ENCODE data around the gene CPNE5. TPM values are rescaled to one million over a fixed set of nuclear protein-coding genes. Genes with fewer than 3 reads are reported as not detected.

The CPNE5 gene
- polyA plus RNA-seq, 1 of the 3 experiments (the other 2 are of a cell fraction) = 0.30 TPM

- no peaks in the 10 kb centered on the region for H3K36me3 ChIP-seq (replicated peaks in 1 of 2; ENCODE audit: control insufficient read depth in 1 of 2, insufficient read depth in 2 of 2, low read length in 1 of 2)
- H3F3A ChIP-seq (replicated peaks; ENCODE audit: insufficient read depth) = no peaks in the 10 kb centered on the region
- no peak overlapping the region for H3K4me2 ChIP-seq
- 76% methylated on average over 6 of the region's 6 CpGs for WGBS (ENCODE audit: low lambda C conversion rate)
- no peak overlapping the region for H3K4me3 ChIP-seq (ENCODE audit: low read depth in 2 of 2, low read length in 1 of 2)
- CTCF ChIA-PET = interaction anchor here (1.0 to 2.4 kb wide), 4 partner anchors 26 to 42 kb away, joined by 3 to 11 read pairs (median 6); no protein-coding TSS in a partner anchor
- no peaks in the 10 kb centered on the region for H3K9me3 ChIP-seq
- no peaks in the 10 kb centered on the region for H3K4me1 ChIP-seq (ENCODE audit: control insufficient read depth in 1 of 2, insufficient read depth in 2 of 2, low read depth in 1 of 2, low read length in 1 of 2)
- TF ChIP-seq GABPA (IDR thresholded peaks at IDR 0.05; ENCODE audit: low read depth) = no peak
- no peak for TF ChIP-seq NRF1 (IDR thresholded peaks at IDR 0.05; ENCODE audit: low read depth, low read length)
- TF ChIP-seq USF2 (IDR thresholded peaks at IDR 0.05; ENCODE audit: borderline replicate concordance, low read depth, low read length) = no peak
- TF ChIP-seq TCF12 (IDR thresholded peaks at IDR 0.05) = no peak
- no peak for TF ChIP-seq JUND (IDR thresholded peaks at IDR 0.05)
- no peak for TF ChIP-seq REST (IDR thresholded peaks at IDR 0.05; ENCODE audit: low read depth, low read length)
- TF ChIP-seq ZBTB33 (IDR thresholded peaks at IDR 0.05; ENCODE audit: borderline replicate concordance, low read depth) = no peak
- H4K20me1 ChIP-seq (ENCODE audit: insufficient read depth) = no peaks in the 10 kb centered on the region
- POLR2A ChIA-PET = interaction anchor here (1.4 kb wide), 1 partner anchor 66 kb away, joined by 3 read pairs; the partner anchor contains the start of gene PPIL1
- H3K27me3 ChIP-seq (ENCODE audit: insufficient read depth) = no peaks in the 10 kb centered on the region; the same call in 1 of the 2 replicates
- H2AFZ ChIP-seq (ENCODE audit: low read depth) = no peak overlapping the region
- no peak overlapping the region for H3K27ac ChIP-seq (ENCODE audit: low read depth in 2 of 2, low read length in 1 of 2)
- no peak for DNase-seq
- H3K79me2 ChIP-seq (ENCODE audit: insufficient read depth) = no peaks in the 10 kb centered on the region
- no peaks in the 10 kb centered on the region for H3K9me2 ChIP-seq
- H3K9ac ChIP-seq = no peak overlapping the region
Measured at GRCh38 chr6:36809156-36809555, 30.1 kb downstream of the CPNE5 start.

GRCh38 chr6:36808634-36809033 is 30.6 kb downstream of the CPNE5 start:
- Histone ChIP-seq H3K4me3 (ENCODE audit: low read depth in 2 of 2, low read length in 1 of 2) (no peak overlapping the region), H3K4me1 (ENCODE audit: control insufficient read depth in 1 of 2, insufficient read depth in 2 of 2, low read depth in 1 of 2, low read length in 1 of 2) (no peaks in the 10 kb centered on the region), H3K9ac (no peak overlapping the region), H3K9me2 (no peaks in the 10 kb centered on the region), H2AFZ (ENCODE audit: low read depth) (no peak overlapping the region), H3K79me2 (ENCODE audit: insufficient read depth) (no peaks in the 10 kb centered on the region), H3K27ac (ENCODE audit: low read depth in 2 of 2, low read length in 1 of 2) (no peak overlapping the region), H3K9me3 (no peaks in the 10 kb centered on the region), H3K4me2 (no peak overlapping the region), H4K20me1 (ENCODE audit: insufficient read depth) (no peaks in the 10 kb centered on the region), H3F3A (replicated peaks; ENCODE audit: insufficient read depth) (no peaks in the 10 kb centered on the region), H3K27me3 (ENCODE audit: insufficient read depth) (no peaks in the 10 kb centered on the region; the same call in 1 of the 2 replicates), H3K36me3 (replicated peaks in 1 of 2; ENCODE audit: control insufficient read depth in 1 of 2, insufficient read depth in 2 of 2, low read length in 1 of 2) (no peaks in the 10 kb centered on the region)
- no peak for DNase-seq
- WGBS (ENCODE audit: low lambda C conversion rate) = 78% methylated on average over 5 of the region's 5 CpGs
- ChIA-PET CTCF (interaction anchor here (0.7 to 2.4 kb wide), 3 partner anchors 25 to 50 kb away, joined by 3 to 11 read pairs (median 3); no protein-coding TSS in a partner anchor), POLR2A (no interaction called here)
- TF ChIP-seq POLR2AphosphoS5 (IDR thresholded peaks at IDR 0.05; ENCODE audit: low read depth, low read length) = no peak
- TF ChIP-seq PBX3 (IDR thresholded peaks at IDR 0.05) = no peak
- TF ChIP-seq ZBTB33 (IDR thresholded peaks at IDR 0.05; ENCODE audit: borderline replicate concordance, low read depth) = no peak
- TF ChIP-seq TCF12 (IDR thresholded peaks at IDR 0.05) = no peak
- TF ChIP-seq JUND (IDR thresholded peaks at IDR 0.05) = no peak
- TF ChIP-seq USF2 (IDR thresholded peaks at IDR 0.05; ENCODE audit: borderline replicate concordance, low read depth, low read length) = no peak
- TF ChIP-seq FOXM1 (IDR thresholded peaks at IDR 0.05; ENCODE audit: low read depth) = no peak
- TF ChIP-seq FOSL2 (IDR thresholded peaks at IDR 0.05; ENCODE audit: borderline replicate concordance, low read depth) = no peak
- TF ChIP-seq RCOR1 (IDR thresholded peaks at IDR 0.05; ENCODE audit: low read length) = no peak
- no peak for TF ChIP-seq MEF2A (IDR thresholded peaks at IDR 0.05; ENCODE audit: borderline replicate concordance, low read depth)
